T-helper 2 cell treated with Interferon-gamma antibody and Interleukin-4, amounts not matched to agents 100 ng/mL and 5 ng/mL, for 36 hours (primary cell): ENCODE measurements around the gene PSEN1. TPM values are rescaled to one million over a fixed set of nuclear protein-coding genes. Genes with fewer than 3 reads are reported as not detected.

Source experiments
- intact Hi-C: fragments of 100-400 bp; cut with micrococcal nuclease; formaldehyde crosslinking; loops from one replicate; pipeline ENCODE4 v1.15.1; 2023
- total RNA-seq: library from RNA; stranded (reverse); gene quantifications from 2 replicates; pipeline ENCODE4 v1.2.3, GENCODE V29; 2022

Gene PSEN1
- total RNA-seq, 1 donor from 2014 or later, result 44.1 TPM

GRCh38 chr14:73217411-73217810 is 81.1 kb downstream of the PSEN1 start:
- intact Hi-C loops, result no loop called here

GRCh38 chr14:73220061-73220460 is 83.8 kb downstream of the PSEN1 start:
- intact Hi-C loops, result no loop called here

- intact Hi-C loops, result no loop called here
Measured at GRCh38 chr14:73220634-73221033, 84.3 kb downstream of the PSEN1 start.

- intact Hi-C loops, result no loop called here
Measured at GRCh38 chr14:73221945-73222344, 85.6 kb downstream of the PSEN1 start.

GRCh38 chr14:73223049-73223448 is 86.7 kb downstream of the PSEN1 start:
- intact Hi-C loops, result no loop called here

- intact Hi-C loops, result no loop called here
Measured at GRCh38 chr14:73225496-73225895, 89.2 kb downstream of the PSEN1 start.

- intact Hi-C loops, result no loop called here
Measured at GRCh38 chr14:73227812-73228781, 91.8 kb downstream of the PSEN1 start.

- intact Hi-C loops, result no loop called here
Measured at GRCh38 chr14:73230051-73230450, 93.7 kb downstream of the PSEN1 start.

GRCh38 chr14:73231981-73232851 is 95.9 kb downstream of the PSEN1 start:
- intact Hi-C loops, result no loop called here

- intact Hi-C loops, result no loop called here
Measured at GRCh38 chr14:73232984-73233383, 96.7 kb downstream of the PSEN1 start.

- intact Hi-C loops, result no loop called here
Measured at GRCh38 chr14:73233564-73233963, 97.3 kb downstream of the PSEN1 start.

GRCh38 chr14:73234029-73234428 is 97.7 kb downstream of the PSEN1 start:
- intact Hi-C loops, result no loop called here

- intact Hi-C loops, result no loop called here
Measured at GRCh38 chr14:73234586-73235394, 98.5 kb downstream of the PSEN1 start.

GRCh38 chr14:73235531-73236155 is 99.3 kb downstream of the PSEN1 start:
- intact Hi-C loops, result no loop called here

- intact Hi-C loops, result no loop called here
Measured at GRCh38 chr14:73236157-73236556, 99.8 kb downstream of the PSEN1 start.

- intact Hi-C loops, result no loop called here
Measured at GRCh38 chr14:73236752-73237218, 100.5 kb downstream of the PSEN1 start.

GRCh38 chr14:73237219-73237785 is 101.0 kb downstream of the PSEN1 start, which contains the start of gene PAPLN:
PAPLN (plus strand) TSS chr14:73237506; CDS start chr14:73239779, 2,273 bp downstream.
- intact Hi-C loops, result no loop called here

GRCh38 chr14:73237786-73238423 is 101.6 kb downstream of the PSEN1 start:
- intact Hi-C loops, result no loop called here

GRCh38 chr14:73238424-73238852 is 102.1 kb downstream of the PSEN1 start:
- intact Hi-C loops, result no loop called here

GRCh38 chr14:73238941-73239340 is 102.6 kb downstream of the PSEN1 start:
- intact Hi-C loops, result no loop called here
